Activated CD4-positive, alpha-beta T cell treated with anti-CD3 and anti-CD28 coated beads, Interleukin-2, amount 50 U/mL, for 48 hours (primary cell): ENCODE measurements around the gene CNTN4.
"Not testable (repeated sequence)": the region's sequence is repeated elsewhere in the genome, so short reads cannot be mapped to it uniquely, and the experiment has no call there.

Experiments used
- DNase-seq, 2 experiments: peaks; one replicate each; pipeline ENCODE4 v3.0.0-alpha.2; 2020

The CNTN4 gene

DNA sequence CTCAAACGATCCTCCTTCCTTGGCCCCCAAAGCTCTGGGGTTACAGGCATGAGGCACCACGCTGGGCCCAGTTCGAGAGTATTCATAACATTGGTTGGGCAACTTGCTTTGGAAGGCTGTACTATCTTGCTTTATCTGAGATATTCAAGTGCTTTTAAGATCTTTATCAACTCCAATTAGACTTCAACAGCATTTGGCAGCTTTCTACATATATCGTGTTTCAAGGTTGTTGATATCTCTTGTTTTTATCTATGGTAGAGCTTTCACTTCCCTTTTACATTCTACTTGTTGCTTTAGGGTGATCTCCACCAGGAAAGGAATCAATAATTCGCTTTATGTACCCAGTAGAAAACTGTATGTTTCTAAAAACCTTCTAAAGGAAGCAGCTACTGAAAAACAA lies 616.2 kb downstream of the CNTN4 start:
- DNase-seq, result no peak

DNA sequence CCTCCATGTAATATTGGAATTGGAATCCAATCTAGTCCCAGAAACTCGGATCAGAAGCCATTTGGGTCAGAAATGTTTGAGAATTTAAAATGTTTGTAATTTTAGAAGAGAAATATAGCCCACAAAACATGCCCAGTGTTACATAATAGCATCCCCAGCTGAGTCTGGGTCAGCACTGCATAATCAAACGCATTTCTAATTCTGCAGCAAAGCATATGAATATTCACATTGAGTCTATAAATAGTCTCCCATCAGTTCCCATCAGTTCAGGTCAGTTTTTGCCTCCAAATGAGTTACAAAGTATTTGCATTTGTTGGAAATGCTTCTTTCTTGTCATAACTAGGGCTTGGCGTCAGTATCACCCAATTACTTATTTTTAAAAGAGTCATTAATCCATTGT lies 628.4 kb downstream of the CNTN4 start:
- no peak for DNase-seq

DNA sequence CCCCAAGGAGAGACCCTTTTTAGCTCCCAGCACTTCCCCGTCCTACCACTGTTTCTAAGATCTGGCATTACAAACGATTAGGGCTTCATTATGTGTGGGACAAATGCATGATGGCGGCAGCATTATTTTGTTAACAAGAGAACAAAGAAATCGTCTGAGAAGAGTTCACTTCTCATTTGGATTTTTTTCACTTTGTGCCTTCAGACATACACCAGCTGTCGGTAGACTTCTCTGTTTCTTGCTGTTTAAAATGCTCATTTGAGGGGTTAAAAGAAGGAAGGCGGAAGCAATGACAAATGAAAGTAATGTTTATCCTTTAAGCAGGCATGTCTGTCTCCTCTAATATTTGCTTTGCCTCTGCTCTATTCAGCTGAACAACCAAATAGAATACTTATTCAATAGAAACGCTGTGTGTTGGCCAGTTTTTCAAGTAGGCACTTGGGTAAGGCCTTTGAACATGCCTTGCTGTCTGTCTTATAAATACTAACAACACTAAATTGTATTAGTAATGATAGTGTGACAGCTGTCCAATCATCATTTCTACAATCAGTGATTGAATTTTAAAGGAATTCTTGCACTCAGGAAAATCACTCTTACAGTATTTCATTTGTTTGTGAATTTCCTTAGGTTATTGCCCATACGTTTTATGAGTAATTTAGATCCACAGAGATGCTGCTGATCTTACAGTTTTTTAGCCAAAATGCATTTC lies 629.1 kb downstream of the CNTN4 start:
- no peak for DNase-seq

DNA sequence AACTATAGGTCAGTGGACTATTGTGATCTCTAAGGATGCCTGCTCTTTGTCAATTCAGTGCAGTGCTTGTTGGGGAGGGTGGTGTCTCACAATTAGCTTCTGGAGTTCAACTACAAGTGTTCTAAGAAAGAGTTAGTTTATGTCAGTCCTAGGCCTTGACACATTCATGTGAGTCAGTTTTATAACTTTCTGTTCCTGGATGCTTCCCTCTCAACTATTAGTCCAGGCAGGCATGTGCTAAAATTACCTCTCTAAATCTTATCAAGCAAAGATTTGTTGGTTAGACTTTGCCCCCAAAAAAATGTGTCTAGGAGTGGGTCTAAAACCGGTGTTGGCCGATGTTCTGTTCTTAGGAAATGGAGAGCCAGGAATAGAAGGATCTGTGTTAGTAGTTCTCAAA lies 633.2 kb downstream of the CNTN4 start:
- DNase-seq, result no peak

DNA sequence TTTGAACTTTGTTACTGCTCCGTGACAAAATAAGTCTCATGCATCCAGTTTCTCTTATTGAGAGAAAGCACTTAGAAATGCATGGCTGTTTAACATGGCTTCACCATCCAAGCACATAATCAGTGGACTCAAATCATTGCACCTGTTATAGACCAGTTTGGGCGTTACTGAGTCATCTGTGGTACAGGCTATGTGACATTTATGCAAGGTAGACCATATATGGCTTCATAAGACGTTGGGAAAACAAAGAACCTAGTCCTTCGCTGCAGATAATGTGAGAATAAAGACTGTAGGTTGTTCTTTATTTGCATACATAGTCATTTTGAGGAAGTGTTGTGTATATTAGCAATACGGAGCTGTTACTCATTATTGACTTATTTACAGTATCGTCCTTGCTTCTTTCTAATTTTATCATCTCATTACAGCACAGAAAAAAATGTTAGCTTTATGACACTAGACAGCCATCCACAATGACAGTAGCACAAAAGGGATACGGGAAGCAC lies 636.8 kb downstream of the CNTN4 start:
- no peak for DNase-seq

DNA sequence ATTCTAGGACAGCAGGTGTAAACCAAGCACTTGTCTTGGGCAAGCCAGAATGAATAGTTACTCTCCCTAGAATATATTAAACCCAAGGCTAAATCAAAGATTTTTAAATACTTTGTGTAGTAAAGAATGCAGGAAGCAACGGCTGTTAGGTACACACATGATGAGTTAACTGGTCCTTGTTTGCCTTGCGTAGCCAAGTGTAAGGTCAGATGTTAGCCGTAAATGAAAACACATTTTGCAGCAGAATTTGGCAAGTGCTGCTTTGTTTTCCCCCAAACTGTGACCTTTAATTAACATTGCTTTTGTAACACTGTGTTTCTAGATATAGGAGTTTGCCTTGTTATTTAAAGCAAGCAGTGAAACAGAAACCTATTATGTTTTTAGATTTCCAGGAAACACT lies 642.9 kb downstream of the CNTN4 start:
- DNase-seq, result no peak

DNA sequence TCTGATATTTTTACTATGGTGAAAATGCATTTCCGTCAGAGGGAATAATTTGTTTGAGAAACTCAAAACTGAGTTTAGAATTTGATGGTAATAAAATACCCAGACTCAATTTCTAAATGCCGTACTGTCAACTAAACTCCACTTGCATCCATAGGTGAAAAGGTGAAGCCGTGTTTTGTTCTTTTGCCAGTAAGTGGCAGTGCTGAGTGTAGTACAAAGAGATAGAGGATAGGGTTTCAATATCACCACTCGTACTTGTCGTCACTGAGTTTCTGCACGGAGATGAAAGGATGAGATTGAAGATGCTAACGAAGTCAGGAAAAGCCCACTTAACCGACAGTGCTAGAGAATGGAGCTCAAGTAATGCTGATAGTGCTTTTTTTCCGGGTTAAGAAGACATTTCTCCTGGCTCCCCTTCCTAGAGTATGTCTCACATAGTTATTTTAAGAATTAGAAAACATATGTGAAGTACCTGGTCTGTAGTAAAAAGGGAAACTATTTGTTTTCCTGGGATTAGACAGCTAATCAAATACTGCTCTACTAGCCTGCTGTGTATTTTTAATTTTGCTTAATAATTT lies 666.4 kb downstream of the CNTN4 start:
- DNase-seq, result no peak

DNA sequence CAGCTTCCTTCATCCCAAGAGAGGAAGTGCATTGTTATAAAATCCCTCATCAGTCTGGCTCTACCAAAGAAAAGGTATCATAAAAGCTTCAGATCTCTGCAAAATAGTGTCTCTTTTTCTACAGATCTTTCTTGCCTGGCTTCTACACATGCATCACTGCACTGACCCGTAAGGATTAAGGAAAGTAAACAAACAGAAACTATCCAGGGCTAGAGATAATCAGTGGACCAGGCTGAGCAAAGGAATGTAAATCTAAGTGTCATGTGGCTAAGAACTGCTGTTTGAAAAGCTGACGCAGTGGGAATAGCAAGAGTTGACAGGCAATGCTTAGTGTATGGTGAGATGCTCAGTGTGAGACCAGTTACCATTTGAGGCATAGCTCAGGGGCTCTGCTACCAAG lies 671.8 kb downstream of the CNTN4 start:
- DNase-seq, result no peak

DNA sequence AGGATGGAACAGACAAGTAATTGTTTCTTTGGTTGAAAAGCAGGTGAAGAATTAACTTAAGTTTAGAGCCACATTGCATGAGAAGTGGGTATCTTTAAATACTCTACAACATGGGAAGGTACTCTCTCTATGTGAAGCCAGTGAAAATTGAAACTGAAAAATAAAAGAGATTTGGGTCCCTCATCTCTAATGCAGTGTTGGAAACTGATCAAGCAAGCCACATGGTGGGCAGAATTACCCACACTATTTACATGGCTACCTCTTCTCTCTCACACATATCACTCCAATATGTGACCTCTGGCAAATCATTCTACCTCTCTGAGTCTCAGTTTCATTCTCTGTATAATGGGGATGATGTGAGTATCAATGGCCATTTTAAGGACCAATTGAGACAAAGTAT lies 672.5 kb downstream of the CNTN4 start:
- DNase-seq, result no peak

DNA sequence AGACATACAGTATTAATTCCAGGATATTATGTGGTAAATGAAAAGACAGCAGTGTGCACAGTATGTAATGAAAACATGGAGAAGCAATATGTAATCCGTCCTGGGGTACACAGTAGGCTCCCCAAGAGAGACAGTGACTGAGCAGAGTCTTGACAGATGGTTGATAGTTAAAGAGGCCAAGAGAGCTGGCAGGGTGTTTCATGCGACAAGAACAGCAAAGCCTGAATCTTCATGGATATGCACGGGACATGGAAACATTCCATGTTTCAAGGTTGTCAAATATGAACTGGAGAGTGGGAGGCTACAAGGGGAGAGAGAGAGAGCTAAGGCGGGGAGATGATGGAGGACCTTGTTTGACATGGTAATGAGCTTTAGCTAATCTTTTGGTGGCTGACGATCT lies 673.1 kb downstream of the CNTN4 start:
- no peak for DNase-seq

DNA sequence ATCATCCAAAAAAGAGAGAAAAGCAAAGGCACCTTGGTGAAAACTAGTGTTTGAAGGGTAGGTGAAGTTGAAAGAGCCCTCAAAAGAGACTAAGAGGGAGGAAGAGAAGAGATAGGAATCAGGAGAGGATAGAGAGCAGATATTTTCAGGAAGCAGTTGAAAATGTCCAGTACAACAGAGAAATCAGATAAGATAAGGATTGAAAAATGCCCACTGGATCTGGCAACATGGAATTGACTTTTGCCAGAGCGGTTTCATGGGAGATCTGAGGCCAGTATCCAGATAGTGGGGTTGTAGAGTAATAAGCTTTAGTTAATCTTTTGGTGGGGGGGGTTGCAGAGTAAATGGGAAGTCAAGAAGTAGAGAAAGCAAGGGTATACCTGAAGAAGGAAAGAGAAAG lies 674.1 kb downstream of the CNTN4 start:
- no peak for DNase-seq

DNA sequence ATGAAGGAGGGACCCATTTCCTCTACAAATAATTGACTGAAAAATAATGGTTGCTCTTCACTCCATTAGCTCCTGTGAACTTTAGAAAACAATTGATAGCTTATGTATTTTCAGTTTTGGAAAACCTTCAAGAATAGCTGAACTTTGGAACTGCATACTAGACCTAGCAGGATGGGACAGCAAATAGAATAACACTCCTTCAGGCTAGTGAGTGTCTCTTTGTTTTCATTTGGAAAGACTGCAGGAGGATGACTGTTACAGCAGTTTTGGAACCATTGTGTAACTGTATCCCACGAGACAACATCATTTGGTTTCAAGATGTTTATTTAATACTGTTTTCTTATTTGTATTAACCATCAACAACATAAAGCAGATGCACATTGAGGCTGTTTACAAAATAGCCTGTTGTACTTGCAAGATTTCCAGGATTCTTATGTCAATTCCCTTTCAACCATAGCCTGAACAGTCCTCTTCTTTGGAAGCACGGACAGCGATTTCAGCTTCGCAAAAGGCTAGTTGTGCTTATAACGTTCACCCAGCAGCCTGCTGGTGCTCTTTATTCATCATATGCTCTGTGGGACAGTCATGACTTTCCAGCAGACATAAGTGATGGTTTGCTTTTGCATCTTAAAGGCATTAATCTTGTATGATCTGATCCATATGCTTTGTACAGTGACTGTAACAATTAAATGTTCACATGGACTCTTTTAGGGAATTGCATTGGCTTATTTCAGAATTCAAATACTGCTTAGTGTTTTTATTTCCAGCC lies 676.0 kb downstream of the CNTN4 start:
- DNase-seq, result no peak

DNA sequence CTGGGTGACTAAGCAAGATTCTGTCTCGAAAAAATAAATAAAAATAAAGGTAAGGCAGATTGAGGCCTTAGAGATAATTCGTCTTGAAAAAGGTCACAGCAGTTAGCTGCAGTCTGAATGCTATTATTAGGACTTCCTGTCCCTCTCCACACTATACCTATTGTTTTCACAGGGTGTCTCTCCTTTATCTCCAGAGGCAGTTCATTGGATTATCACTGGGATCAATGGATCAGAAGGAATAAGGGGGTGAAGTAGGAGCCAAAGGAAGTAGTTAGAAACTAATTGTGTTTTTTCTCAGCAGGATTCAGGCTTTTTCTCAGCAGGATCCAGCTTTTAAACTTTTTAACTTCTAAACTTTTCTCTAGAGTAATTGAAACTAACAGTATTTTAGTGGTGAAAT lies 684.6 kb downstream of the CNTN4 start:
- DNase-seq, result no peak

DNA sequence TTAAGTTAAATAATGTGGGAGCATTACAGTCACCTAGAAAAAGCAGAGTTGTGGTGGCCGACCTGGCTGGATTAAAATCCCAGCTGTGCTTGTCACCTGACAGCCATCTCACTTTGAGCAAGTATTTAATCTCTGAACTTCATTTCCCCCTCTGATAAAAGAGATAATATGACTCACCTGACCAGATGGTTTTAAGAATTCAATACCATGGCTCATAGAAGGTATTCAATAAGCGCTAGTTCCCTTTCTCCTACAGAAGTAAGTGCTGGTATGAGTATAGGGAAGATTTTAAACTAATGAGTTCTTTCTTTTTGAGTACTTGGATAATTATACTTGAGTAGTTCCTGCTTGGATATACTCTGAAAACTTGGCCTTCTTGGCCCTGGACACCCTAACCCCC lies 686.0 kb downstream of the CNTN4 start:
- no peak for DNase-seq

DNA sequence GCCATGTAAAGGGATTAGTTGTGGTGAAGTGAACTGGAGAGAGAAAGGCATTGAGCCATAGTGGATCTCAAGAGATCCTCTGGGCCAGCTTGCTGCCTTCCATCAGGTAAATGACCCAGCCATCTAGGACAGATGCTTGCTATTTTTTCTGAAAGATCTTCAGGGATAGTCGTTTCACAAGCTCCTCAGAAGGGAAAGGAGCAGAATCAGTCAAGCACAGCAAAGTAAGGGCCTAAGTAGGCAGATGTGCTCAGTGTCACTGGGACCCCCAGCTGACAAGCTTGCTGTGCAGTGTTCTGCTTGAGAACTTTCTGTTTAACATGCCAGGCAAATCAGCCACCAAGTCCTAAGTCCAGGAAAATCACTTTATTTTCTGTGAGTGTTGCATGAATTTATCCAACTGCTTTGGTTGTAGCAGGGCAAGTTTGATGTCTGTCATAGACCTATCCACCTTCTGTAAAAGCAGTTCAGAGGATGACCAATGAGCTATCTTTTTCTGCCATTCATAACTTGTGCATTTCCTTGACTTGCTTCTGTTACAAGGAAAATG lies 691.7 kb downstream of the CNTN4 start:
- DNase-seq, result no peak

DNA sequence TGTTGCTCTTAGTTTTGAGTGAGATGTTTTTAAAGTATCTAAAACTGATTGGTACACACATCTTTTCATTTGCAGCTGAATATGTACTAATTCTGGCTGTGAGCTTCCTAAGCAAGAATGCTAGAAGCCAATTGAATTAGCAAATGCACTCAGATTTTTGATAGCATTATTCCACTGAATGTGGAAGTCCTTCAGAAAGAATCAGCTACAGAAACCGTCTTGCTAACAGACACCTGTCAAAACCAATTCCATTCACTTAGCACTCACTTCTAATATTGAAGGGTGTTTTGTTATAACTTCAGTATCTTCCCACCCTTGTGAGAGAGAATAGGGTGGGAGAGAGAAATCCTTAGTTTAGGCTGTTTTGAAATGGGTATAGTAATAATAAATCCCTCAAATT lies 693.8 kb downstream of the CNTN4 start:
- no peak for DNase-seq

DNA sequence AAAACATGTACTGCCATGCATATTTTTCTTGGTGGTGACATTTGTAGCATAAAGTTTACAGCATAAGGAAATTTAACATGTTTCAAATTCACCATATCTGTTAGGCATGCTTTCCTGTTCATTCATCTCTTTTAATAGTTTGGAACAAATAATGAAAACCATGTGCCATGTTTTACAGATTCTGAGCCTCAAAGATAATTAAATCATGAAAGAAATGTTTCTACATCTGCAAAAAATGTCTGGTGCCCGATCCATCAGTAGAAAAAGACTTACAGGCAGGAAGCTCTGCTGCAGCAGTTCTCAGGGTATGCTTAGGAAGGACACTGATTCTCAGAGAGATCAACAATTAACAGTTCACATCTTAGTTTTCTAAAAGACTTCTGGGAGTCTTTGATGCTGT lies 695.3 kb downstream of the CNTN4 start:
- no peak for DNase-seq

DNA sequence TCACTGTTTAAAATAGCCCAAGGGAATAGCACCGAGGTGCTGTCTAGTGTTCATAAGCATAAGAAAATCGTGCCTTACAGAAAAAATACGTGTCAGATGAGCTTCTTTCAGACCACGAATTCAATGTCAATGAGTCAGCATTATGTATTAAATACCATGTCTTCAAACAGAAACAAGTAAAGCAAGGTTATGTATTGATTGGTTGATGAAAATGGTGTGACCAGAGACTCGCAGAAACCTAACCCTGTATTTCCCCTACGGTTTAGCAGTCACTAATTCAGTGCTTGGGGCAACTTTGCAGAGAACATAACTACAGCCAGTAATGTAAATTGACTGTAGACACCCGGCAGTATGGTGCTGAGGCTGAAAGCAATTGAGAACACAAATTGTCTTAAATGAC lies 703.8 kb downstream of the CNTN4 start:
- DNase-seq, result no peak

DNA sequence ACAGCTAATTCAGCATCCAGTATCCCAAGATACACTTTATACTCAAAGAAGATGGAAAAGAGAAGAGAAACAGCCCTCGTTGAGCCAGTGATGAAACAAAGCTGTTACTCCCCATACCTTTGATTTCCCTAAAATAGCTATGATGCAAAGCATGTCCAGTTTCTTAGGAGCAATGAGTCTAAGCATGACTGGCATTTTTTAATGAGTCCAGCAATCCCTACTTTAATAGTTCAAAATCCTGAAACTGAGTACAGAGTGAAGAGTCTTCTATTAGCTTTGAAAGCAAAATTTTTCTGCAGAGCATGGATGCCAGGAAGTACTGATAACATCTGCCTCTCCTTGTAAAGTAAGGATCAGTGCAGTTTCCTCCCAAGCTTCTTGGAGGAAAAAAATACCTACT lies 708.8 kb downstream of the CNTN4 start:
- no peak for DNase-seq

DNA sequence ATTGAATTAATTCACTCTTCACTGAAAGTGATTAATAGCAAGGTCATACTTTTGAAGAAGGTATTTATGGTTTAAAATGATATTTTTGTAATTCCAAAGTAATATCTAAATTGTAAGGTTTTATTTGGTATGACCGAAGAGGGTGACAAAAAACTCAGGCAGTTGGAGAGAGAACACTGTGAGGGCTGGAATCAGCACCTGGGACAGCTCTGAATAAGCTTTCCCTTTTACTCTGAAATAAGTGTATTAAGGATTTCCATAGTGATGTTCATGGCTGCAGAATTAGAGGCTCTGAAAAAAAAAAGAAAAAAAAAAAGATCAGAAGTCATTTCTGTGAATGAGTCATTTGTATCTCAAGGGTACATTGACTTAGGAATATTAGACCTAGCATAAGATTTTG lies 712.1 kb downstream of the CNTN4 start:
- DNase-seq, result no peak

DNA sequence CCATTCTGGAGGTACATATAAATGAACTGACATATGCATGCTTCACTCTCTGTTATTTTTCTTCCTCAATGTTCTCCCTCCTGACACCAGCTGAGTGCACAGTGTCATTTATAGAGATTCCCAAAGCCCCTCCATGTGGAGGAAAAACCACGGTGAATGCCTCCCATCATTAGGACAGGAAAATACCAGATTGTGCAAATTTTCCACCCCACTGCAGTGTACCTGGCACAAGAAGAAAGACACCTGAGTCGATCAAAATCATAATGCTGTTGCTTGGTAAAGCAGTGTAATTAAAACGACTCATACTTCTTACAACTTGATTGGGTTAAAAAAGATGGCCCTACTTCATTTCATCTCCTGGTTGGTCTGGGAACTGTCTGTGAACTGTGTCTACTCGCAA lies 720.9 kb downstream of the CNTN4 start:
- DNase-seq, result no peak

DNA sequence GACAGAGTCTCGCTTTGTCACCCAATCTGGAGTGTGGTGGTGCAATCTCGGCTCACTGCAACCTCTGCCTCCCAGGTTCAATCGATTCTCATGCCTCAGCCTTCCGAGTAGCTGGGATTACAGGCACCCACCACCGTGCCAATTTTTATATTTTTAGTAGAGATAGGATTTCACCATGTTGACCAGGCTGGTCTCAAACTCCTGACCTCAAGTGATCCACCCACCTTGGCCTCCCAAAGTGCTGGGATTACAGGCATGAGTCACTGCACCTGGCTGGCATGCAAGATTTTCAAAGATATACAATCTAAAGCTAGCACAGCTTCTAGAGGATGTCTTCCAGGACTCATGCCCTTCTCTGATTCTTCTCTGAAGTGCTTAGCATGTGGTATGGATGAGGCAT lies 722.3 kb downstream of the CNTN4 start:
- DNase-seq, result not testable (repeated sequence)

DNA sequence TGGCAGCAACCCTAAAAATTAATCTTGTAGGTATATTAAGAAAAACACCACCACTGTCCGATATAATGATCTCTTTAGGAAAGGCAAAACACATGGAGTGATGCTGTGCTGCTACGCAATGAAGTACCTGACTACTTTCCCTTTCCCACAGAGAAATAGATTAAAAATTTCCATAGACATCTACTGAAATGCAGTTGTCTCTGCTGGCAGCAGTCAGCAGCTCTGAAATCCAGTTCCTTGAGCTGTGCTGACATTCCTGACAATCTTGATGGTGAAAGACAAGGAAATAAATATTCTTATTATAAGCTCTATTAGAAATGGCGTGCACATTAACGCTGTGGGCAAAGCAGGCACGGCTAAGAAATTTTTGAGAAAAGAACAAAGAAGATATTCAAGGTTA lies 723.9 kb downstream of the CNTN4 start:
- DNase-seq, result no peak

DNA sequence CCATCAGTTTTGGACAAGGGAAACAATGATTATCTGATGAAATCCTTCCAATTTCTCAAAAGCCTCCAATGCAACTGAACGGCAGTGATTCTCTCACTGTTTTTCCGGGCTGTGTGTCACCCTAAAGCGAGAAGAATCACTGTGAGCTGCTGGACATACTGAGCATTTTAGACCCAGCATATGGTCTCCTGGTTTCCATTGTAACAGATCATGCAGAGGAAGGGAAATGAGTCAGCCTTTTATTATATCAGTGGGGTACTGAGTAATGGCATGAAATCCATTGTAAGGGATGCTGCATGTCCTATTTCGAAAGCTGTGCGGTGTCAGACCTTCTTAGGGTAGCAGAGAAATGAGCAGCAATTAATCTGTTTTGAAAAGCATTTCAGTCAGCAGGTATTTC lies 724.4 kb downstream of the CNTN4 start:
- no peak for DNase-seq
